Karpas-422 (cell line): Measurements from ENCODE around the gene TENM4. TPM values are rescaled to one million over a fixed set of nuclear protein-coding genes. Genes with fewer than 3 reads are reported as not detected.

Experiments used
- DNase-seq: peaks from one replicate; pipeline ENCODE4 v3.0.0-alpha.2; 2015
- H2AFZ ChIP-seq: fragments of 200-600 bp; sonication (generic); 2 replicates; pipeline ENCODE4 v1.6.1; 2014; ENCODE audit warnings: antibody characterized with exemption, low read length, mixed read lengths
- H3K27ac ChIP-seq: fragments of 200-600 bp; sonication (generic); 2 replicates; pipeline ENCODE4 v1.5.1; 2014; ENCODE audit warnings: mild to moderate bottlenecking, low read length, moderate library complexity
- H3K27me3 ChIP-seq: fragments of 200-600 bp; sonication (generic); 2 replicates; pipeline ENCODE4 v1.6.1; 2014; ENCODE audit warnings: low read length, mixed read lengths
- H3K36me3 ChIP-seq: fragments of 200-600 bp; sonication (generic); 2 replicates; pipeline ENCODE4 v1.6.1; 2014; ENCODE audit warnings: low read length, mixed read lengths; ENCODE audit not compliant: insufficient read depth
- H3K4me1 ChIP-seq: fragments of 200-600 bp; sonication (generic); 2 replicates; pipeline ENCODE4 v1.6.1; 2014; ENCODE audit warnings: mild to moderate bottlenecking, low read length, mixed read lengths
- H3K4me2 ChIP-seq: fragments of 200-600 bp; sonication (generic); 2 replicates; pipeline ENCODE4 v1.6.1; 2014; ENCODE audit warnings: low read length, low read depth, mild to moderate bottlenecking; ENCODE audit not compliant: poor library complexity, severe bottlenecking
- H3K4me3 ChIP-seq: fragments of 200-600 bp; sonication (generic); 2 replicates; pipeline ENCODE4 v1.5.1; 2014; ENCODE audit warnings: mild to moderate bottlenecking, antibody characterized with exemption, low read length, mixed read lengths
- H3K79me2 ChIP-seq: fragments of 200-600 bp; sonication (generic); 2 replicates; pipeline ENCODE4 v1.6.1; 2014; ENCODE audit warnings: mild to moderate bottlenecking, low read length, mixed read lengths
- H3K9ac ChIP-seq: fragments of 200-600 bp; sonication (generic); 2 replicates; pipeline ENCODE4 v1.6.0; 2014; ENCODE audit warnings: low read length
- H3K9me2 ChIP-seq: fragments of 200-600 bp; sonication (generic), shearing (Covaris generic); replicated peaks from 2 replicates; pipeline ENCODE4 v1.6.0; 2014; ENCODE audit warnings: mild to moderate bottlenecking, low read length, moderate library complexity; ENCODE audit not compliant: insufficient read depth
- H3K9me3 ChIP-seq: fragments of 300-700, 200-600 bp; sonication (generic); 2 replicates; pipeline ENCODE4 v1.6.1; 2014; ENCODE audit warnings: low read length, mixed read lengths
- H4K20me1 ChIP-seq: fragments of 200-600 bp; sonication (generic); 2 replicates; pipeline ENCODE4 v1.6.1; 2014; ENCODE audit warnings: mild to moderate bottlenecking, antibody characterized with exemption, low read length, low read depth; ENCODE audit not compliant: insufficient read depth
- total RNA-seq: library from RNA; depleted of rRNA; stranded (reverse); fragments of >200 nt; shearing (Covaris generic); gene quantifications from 2 replicates; pipeline ENCODE4 v1.2.3, GENCODE V29; 2014; ENCODE audit warnings: low replicate concordance

TENM4 gene
- total RNA-seq, 1 experiment from 2014 or later: not detected

DNA sequence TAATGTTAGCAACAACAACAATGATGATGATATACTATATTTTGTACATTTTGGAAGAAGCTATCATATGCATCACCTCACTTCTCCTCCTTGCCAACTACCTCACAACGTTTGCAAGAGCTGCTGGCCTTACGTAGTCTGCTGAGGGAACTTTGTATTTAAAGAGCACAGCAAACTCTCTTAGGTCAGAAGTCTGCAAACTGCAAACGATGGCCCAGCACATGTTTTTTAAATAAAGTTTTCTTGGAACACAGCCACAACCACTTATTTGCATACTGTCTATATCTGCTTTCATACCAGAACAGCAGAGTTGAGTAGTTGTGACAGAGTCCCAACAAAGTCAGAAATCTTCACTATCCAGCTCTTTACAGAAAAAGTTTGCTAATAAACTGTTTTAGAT lies 261.7 kb downstream of the TENM4 start:
- no peak overlapping the region for H3K4me3 ChIP-seq
- no peak overlapping the region for H3K27ac ChIP-seq
- H3K27me3 ChIP-seq: no peaks in the 10 kb centered on the region
- no peak overlapping the region for H2AFZ ChIP-seq
- H3K9me2 ChIP-seq: no peaks in the 10 kb centered on the region
- no peaks in the 10 kb centered on the region for H3K36me3 ChIP-seq
- no peaks in the 10 kb centered on the region for H3K79me2 ChIP-seq
- no peak overlapping the region for H3K9ac ChIP-seq
- no peak overlapping the region for H3K4me2 ChIP-seq
- DNase-seq: no peak
- peaks cover 5% of the 10 kb centered on the region; the same call in 1 of the 2 replicates for H3K4me1 ChIP-seq
- H3K9me3 ChIP-seq: no peaks in the 10 kb centered on the region
- H4K20me1 ChIP-seq: no peaks in the 10 kb centered on the region

DNA sequence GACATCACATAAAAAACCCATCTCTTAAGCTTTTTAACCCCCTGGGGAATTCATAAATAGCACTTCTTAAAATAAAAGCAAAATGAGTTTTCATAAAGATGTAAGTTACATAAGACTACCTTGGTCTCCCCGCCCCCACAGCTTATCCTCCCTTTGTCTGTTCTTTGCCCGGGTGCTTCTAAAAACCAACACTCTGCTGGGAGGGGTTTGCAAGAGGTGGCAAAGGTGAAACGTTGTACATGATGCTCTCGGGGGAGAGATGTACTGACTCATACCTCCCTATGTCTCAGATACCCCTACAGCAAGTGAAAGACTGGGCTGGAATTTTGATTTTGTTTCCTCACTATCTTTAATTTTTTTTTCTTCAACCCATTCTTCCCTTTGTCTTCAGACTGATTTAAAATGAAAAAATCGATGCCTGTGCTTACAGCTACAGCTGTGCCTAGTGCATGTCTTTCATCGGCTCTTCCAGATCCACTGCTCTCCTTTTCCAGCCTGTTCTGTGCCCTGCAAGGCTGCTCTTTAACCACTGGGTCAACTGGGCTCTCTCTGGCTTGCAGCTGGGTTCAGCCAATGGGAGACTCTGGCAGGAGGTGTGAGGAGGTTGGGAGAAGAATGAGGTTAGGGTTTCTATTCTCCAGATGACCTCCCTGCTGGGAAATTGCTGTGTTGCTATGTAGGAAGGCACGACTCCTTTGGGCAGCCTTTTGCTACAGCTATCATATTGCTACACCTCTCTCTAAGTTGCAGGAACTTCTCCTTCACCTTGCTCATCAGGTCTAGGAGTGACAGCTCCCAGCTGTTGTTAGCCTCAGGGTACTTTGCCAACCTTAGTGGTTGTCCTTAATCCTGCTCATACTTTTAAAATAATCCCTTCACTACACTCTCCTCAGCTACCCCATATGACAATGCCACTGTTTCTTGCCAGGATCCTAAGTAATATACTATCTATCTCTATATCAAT lies 266.5 kb downstream of the TENM4 start:
- Histone ChIP-seq H3K9ac (no peak overlapping the region), H3K27me3 (no peaks in the 10 kb centered on the region), H3K4me1 (peaks cover 4% of the 10 kb centered on the region; the same call in 1 of the 2 replicates), H3K79me2 (no peaks in the 10 kb centered on the region), H3K4me3 (no peak overlapping the region), H3K4me2 (no peak overlapping the region), H3K9me3 (no peaks in the 10 kb centered on the region), H3K27ac (no peak overlapping the region), H3K36me3 (no peaks in the 10 kb centered on the region), H2AFZ (no peak overlapping the region), H3K9me2 (no peaks in the 10 kb centered on the region), H4K20me1 (no peaks in the 10 kb centered on the region)
- DNase-seq: no peak

DNA sequence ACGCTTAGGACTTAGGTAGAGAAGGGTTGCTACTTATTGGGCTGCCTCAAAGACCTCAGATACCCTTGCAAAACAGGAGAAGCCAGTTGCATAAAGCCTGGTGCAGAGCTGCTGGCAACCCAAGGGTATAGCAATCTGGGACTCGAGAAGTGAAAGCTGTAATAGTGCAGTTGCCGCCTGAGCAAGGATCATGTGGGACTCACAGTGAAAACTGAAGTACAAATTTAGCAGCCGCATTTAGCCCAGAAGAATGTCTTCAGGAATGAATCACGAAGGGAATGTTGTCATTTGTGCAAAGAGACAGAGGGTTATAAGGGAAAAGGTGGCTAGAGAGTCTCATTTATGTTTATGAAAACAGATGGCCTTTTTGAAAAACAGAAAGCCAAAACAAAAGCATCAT lies 267.2 kb downstream of the TENM4 start:
- Histone ChIP-seq H3K4me2 (no peak overlapping the region), H3K9me3 (no peaks in the 10 kb centered on the region), H2AFZ (no peak overlapping the region), H3K4me1 (no peaks in the 10 kb centered on the region), H3K4me3 (no peak overlapping the region), H3K27me3 (no peaks in the 10 kb centered on the region), H3K27ac (no peak overlapping the region), H3K36me3 (no peaks in the 10 kb centered on the region), H4K20me1 (no peaks in the 10 kb centered on the region), H3K9me2 (no peaks in the 10 kb centered on the region), H3K79me2 (no peaks in the 10 kb centered on the region), H3K9ac (no peak overlapping the region)
- no peak for DNase-seq

GRCh38 chr11:79170321-79170720 lies 270.5 kb downstream of the TENM4 start:
- Histone ChIP-seq H3K9me3 (no peaks in the 10 kb centered on the region), H4K20me1 (no peaks in the 10 kb centered on the region), H3K36me3 (no peaks in the 10 kb centered on the region), H2AFZ (no peak overlapping the region), H3K27ac (no peak overlapping the region), H3K4me1 (no peaks in the 10 kb centered on the region), H3K27me3 (no peaks in the 10 kb centered on the region), H3K4me3 (no peak overlapping the region), H3K9me2 (no peaks in the 10 kb centered on the region), H3K79me2 (no peaks in the 10 kb centered on the region), H3K9ac (no peak overlapping the region), H3K4me2 (no peak overlapping the region)
- no peak for DNase-seq

GRCh38 chr11:79168530-79169110 lies 272.2 kb downstream of the TENM4 start:
- H3K4me2 ChIP-seq: no peak overlapping the region
- H3K4me3 ChIP-seq: no peak overlapping the region
- no peaks in the 10 kb centered on the region for H3K9me3 ChIP-seq
- no peak overlapping the region for H3K9ac ChIP-seq
- no peaks in the 10 kb centered on the region for H4K20me1 ChIP-seq
- H3K79me2 ChIP-seq: no peaks in the 10 kb centered on the region
- H3K9me2 ChIP-seq: no peaks in the 10 kb centered on the region
- H3K36me3 ChIP-seq: no peaks in the 10 kb centered on the region
- no peaks in the 10 kb centered on the region for H3K4me1 ChIP-seq
- H3K27me3 ChIP-seq: no peaks in the 10 kb centered on the region
- no peak overlapping the region for H3K27ac ChIP-seq
- DNase-seq: no peak
- no peak overlapping the region for H2AFZ ChIP-seq

DNA sequence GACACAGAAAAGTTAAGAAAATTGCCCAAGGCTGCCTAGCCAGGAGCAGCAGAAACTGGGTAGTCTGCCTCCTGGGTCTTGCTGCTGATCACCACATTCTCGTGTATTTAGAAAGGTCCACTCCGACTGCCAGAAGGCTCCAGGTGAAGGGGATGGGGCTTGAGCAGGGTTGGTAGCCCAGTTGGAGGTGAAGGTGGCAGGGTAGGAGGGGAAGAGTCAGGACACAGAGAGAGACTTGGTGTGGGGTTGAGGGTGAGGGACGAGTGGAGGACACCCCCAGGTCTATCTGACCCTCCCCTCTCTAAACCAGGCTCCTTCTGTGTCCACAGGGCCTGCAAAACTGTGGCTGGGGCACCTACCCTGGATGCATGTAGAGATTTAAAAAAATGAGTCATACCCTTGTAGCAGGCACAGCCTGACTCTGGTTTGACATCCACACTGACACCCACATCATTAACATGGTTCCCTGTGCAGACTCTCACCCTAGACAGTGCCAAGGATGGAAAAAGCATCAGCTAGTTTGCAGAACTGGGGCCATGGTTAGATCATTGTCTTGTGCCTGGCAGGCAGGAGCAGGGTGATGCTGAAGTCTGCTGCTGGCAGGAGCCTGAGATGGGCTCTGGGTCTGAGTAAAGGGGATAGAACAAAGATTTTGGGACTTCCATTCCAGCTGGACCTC lies 273.2 kb downstream of the TENM4 start:
- no peak overlapping the region for H3K4me2 ChIP-seq
- H3K9me3 ChIP-seq: no peaks in the 10 kb centered on the region
- H2AFZ ChIP-seq: no peak overlapping the region
- no peak overlapping the region for H3K9ac ChIP-seq
- H3K9me2 ChIP-seq: no peaks in the 10 kb centered on the region
- H4K20me1 ChIP-seq: no peaks in the 10 kb centered on the region
- no peak overlapping the region for H3K27ac ChIP-seq
- DNase-seq: no peak
- H3K4me1 ChIP-seq: no peaks in the 10 kb centered on the region
- no peaks in the 10 kb centered on the region for H3K79me2 ChIP-seq
- H3K27me3 ChIP-seq: no peaks in the 10 kb centered on the region
- no peak overlapping the region for H3K4me3 ChIP-seq
- H3K36me3 ChIP-seq: no peaks in the 10 kb centered on the region

DNA sequence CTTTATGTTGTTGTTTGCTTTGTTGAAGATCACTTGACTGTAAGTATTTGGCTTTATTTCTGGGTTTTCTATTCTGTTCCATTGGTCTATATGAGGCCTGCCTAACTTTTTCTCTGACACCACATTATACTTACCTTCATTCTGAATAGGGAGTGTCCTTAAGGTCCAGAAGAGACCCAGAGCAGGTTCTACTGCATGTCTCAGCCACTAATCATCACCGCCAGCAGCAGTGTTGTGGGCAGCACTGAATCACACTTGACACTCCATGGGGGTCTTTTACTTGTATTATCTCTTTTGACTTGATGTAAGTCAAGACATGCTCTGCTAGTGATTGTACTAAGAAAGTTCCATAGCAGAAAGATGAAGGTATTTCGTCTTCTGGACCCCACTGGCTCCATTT lies 274.9 kb downstream of the TENM4 start:
- H3K4me3 ChIP-seq: no peak overlapping the region
- no peak overlapping the region for H3K9ac ChIP-seq
- no peaks in the 10 kb centered on the region for H3K27me3 ChIP-seq
- H3K4me1 ChIP-seq: no peaks in the 10 kb centered on the region
- H4K20me1 ChIP-seq: no peaks in the 10 kb centered on the region
- no peaks in the 10 kb centered on the region for H3K36me3 ChIP-seq
- no peak for DNase-seq
- no peaks in the 10 kb centered on the region for H3K9me2 ChIP-seq
- no peak overlapping the region for H2AFZ ChIP-seq
- no peaks in the 10 kb centered on the region for H3K9me3 ChIP-seq
- no peak overlapping the region for H3K4me2 ChIP-seq
- no peak overlapping the region for H3K27ac ChIP-seq
- no peaks in the 10 kb centered on the region for H3K79me2 ChIP-seq

GRCh38 chr11:79160791-79161403 lies 279.9 kb downstream of the TENM4 start:
- no peak overlapping the region for H3K4me2 ChIP-seq
- H3K27me3 ChIP-seq: peaks cover 2% of the 10 kb centered on the region; the same call in 1 of the 2 replicates
- DNase-seq: peak; percentile 67
- no peak overlapping the region for H3K9ac ChIP-seq
- H2AFZ ChIP-seq: no peak overlapping the region
- H3K79me2 ChIP-seq: no peaks in the 10 kb centered on the region
- no peaks in the 10 kb centered on the region for H3K9me2 ChIP-seq
- no peak overlapping the region for H3K27ac ChIP-seq
- H3K9me3 ChIP-seq: no peaks in the 10 kb centered on the region
- no peaks in the 10 kb centered on the region for H4K20me1 ChIP-seq
- H3K4me1 ChIP-seq: no peaks in the 10 kb centered on the region
- H3K4me3 ChIP-seq: no peak overlapping the region
- no peaks in the 10 kb centered on the region for H3K36me3 ChIP-seq
